ENCODE results near the gene GPSM1.

DNA sequence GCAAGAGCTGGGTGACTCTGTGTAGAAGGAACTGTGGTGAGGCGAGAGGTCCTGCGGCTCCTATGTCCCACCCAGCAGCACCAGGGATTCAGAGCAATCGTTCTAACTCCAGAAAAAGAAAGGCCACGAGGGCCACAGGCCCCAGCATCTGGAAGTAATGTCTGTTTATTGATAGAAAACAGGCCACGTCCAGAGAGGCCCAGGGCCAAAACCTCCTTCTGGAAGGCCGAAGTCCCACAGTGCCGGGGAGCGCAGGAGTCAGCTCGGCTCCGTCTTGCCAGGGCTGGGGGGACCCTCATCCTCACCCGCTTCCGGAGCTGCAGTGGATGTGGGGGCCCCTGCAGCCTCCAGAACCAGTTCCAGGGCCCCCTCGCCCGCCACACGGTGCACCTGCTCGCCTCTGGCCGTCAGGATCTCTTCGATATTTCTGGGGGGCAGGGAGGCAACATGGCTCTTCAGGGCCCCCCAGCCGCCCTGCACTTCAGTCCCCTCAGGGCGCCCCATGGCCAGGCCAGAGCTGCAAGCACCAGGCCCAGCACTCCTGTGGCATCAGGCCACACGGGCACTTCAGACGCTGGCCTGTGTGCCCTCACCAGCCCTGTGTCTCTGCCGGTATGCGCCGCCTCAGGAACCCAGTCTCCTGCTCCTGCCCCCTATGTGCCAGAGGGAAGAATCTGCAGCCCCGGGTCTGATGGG lies 34.6 kb downstream of the GPSM1 start:
- TF ChIP-seq, protein P1, sequence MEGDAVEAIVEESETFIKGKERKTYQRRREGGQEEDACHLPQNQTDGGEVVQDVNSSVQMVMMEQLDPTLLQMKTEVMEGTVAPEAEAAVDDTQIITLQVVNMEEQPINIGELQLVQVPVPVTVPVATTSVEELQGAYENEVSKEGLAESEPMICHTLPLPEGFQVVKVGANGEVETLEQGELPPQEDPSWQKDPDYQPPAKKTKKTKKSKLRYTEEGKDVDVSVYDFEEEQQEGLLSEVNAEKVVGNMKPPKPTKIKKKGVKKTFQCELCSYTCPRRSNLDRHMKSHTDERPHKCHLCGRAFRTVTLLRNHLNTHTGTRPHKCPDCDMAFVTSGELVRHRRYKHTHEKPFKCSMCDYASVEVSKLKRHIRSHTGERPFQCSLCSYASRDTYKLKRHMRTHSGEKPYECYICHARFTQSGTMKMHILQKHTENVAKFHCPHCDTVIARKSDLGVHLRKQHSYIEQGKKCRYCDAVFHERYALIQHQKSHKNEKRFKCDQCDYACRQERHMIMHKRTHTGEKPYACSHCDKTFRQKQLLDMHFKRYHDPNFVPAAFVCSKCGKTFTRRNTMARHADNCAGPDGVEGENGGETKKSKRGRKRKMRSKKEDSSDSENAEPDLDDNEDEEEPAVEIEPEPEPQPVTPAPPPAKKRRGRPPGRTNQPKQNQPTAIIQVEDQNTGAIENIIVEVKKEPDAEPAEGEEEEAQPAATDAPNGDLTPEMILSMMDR (IDR thresholded peaks at IDR 0.05): no peak
- TF ChIP-seq POLR2A (IDR thresholded peaks at IDR 0.05) (no peak), EP300 (IDR thresholded peaks at IDR 0.05) (no peak), POLR2AphosphoS5 (IDR thresholded peaks at IDR 0.05) (peak; percentile 3)
